H1 (cell line): ENCODE data around the gene TUBB2B. TPM values are rescaled to one million over a fixed set of nuclear protein-coding genes. Genes with fewer than 3 reads are reported as not detected.

ENCODE experiments used
- ASH2L ChIP-seq: fragments of 200-600, 300-600 bp; sonication (generic); IDR thresholded peaks from one replicate; pipeline ENCODE4 v1.7.1; 2017; ENCODE audit warnings: low read length
- BRCA1 ChIP-seq: IDR thresholded peaks from 2 replicates; pipeline ENCODE4 v1.6.1; 2012; ENCODE audit warnings: low read depth, low read length, improper control_type of control experiment
- CEBPB ChIP-seq: IDR thresholded peaks from 2 replicates; pipeline ENCODE4 v1.6.1; 2012; ENCODE audit warnings: low read depth, low read length
- CHD1 ChIP-seq: IDR thresholded peaks from 2 replicates; pipeline ENCODE4 v1.6.1; 2012; ENCODE audit warnings: low read depth, low read length, improper control_type of control experiment
- CTBP2 ChIP-seq: IDR thresholded peaks from 2 replicates; pipeline ENCODE4 v1.7.0; 2011; ENCODE audit warnings: borderline replicate concordance, mild to moderate bottlenecking, moderate library complexity, mixed read lengths, low read length; ENCODE audit not compliant: insufficient read depth, insufficient read length
- EZH2 ChIP-seq: fragments of 200-600 bp; sonication (generic); IDR thresholded peaks from 2 replicates; pipeline ENCODE4 v1.7.1; 2012; ENCODE audit warnings: low read depth, mild to moderate bottlenecking, moderate library complexity, low read length, inconsistent platforms; ENCODE audit not compliant: severe bottlenecking
- FOSL1 ChIP-seq: IDR thresholded peaks from 2 replicates; pipeline ENCODE4 v1.6.1; 2011; ENCODE audit warnings: mild to moderate bottlenecking, low read depth, low read length, moderate library complexity; ENCODE audit not compliant: insufficient read depth
- GTF2F1 ChIP-seq: IDR thresholded peaks from 2 replicates; pipeline ENCODE4 v1.6.1; 2012; ENCODE audit warnings: low read depth, low read length, improper control_type of control experiment, borderline replicate concordance
- RFX5 ChIP-seq: IDR thresholded peaks from 2 replicates; pipeline ENCODE4 v1.6.1; 2011; ENCODE audit warnings: low read depth, low read length, improper control_type of control experiment, borderline replicate concordance
- RNF2 ChIP-seq: fragments of 200-900, 300-1000 bp; sonication (generic); IDR thresholded peaks from 2 replicates; pipeline ENCODE4 v1.7.1; 2016; ENCODE audit warnings: borderline replicate concordance, low read depth, mild to moderate bottlenecking, antibody characterized with exemption, low read length; ENCODE audit not compliant: poor library complexity, severe bottlenecking; ENCODE audit errors: missing control alignments
- SAP30 ChIP-seq: fragments of 300-600 bp; sonication (generic); IDR thresholded peaks from 2 replicates; pipeline ENCODE4 v1.7.1; 2012; ENCODE audit warnings: low read length, moderate library complexity, mild to moderate bottlenecking, inconsistent platforms; ENCODE audit not compliant: insufficient read depth, insufficient replicate concordance
- SIN3A ChIP-seq, 2 experiments: IDR thresholded peaks in 1 of 2; conservative IDR thresholded peaks in 1 of 2; 2 replicates each; pipeline ENCODE4 v1.6.1; 2011 to 2012; ENCODE audit warnings: low read length in 2 of 2, improper control_type of control experiment in 1 of 2, low read depth in 1 of 2, mild to moderate bottlenecking in 1 of 2
- SIRT6 ChIP-seq: IDR thresholded peaks from one replicate; pipeline ENCODE4 v1.7.1; 2012; ENCODE audit warnings: low read length, inconsistent platforms
- SRF ChIP-seq: IDR thresholded peaks from 2 replicates; pipeline ENCODE4 v1.6.1; 2011; ENCODE audit warnings: mild to moderate bottlenecking, low read depth, low read length, moderate library complexity
- TAF1 ChIP-seq: IDR thresholded peaks from 2 replicates; pipeline ENCODE4 v1.6.1; 2011; ENCODE audit warnings: mild to moderate bottlenecking, low read depth, low read length
- TAF7 ChIP-seq: optimal IDR thresholded peaks from 2 replicates; pipeline ENCODE3; 2011; ENCODE audit warnings: low read depth, mild to moderate bottlenecking, inconsistent platforms, low read length, moderate library complexity, borderline replicate concordance
- TEAD4 ChIP-seq: IDR thresholded peaks from 2 replicates; pipeline ENCODE4 v1.6.1; 2012; ENCODE audit warnings: low read depth, low read length, inconsistent platforms, mixed read lengths
- polyA plus RNA-seq, 7 experiments: library from polyadenylated mRNA; depleted of rRNA in 3 of 7; stranded (reverse) in 5 of 7; unstranded in 2 of 7; fragments of >200 nt in 5 of 7; fragments of 200-250 nt in 2 of 7; gene quantifications; 1 replicate in 5 of 7; 2 replicates in 1 of 7; 4 replicates in 1 of 7; pipeline versions ENCODE4 v1.2.1 to v1.2.3, GENCODE V29; 2011 to 2013; ENCODE audit warnings: missing spikeins in 2 of 7, mixed read lengths in 2 of 7
- total RNA-seq: library from RNA; stranded (reverse); fragmentation: NEBNext Ultra II Directional; extraction: Animal tissue kit (Norgen Biotek cat#: 25700); gene quantifications from 2 replicates; pipeline ENCODE4 v1.2.1, GENCODE V29; 2021
- TF ChIP-seq, protein P1 (sequence below): IDR thresholded peaks from 2 replicates; pipeline ENCODE4 v1.6.1; 2012; ENCODE audit warnings: inconsistent platforms
- TF ChIP-seq, protein P2 (sequence below), 3 experiments: IDR thresholded peaks; 1 replicate in 2 of 3; 2 replicates in 1 of 3; pipeline versions ENCODE4 v1.5.1 to v1.6.1; 2011; ENCODE audit warnings: low read length in 3 of 3, mild to moderate bottlenecking in 3 of 3, inconsistent platforms in 2 of 3, low read depth in 1 of 3, moderate library complexity in 1 of 3; ENCODE audit not compliant: insufficient read depth in 1 of 3; ENCODE audit errors: control extremely low read depth in 1 of 3
- TF ChIP-seq, protein P3 (sequence below): IDR thresholded peaks from 2 replicates; pipeline ENCODE4 v1.6.1; 2011; ENCODE audit warnings: low read depth, mild to moderate bottlenecking, low read length; ENCODE audit not compliant: insufficient read depth

TUBB2B gene
- total and polyA plus RNA-seq, 2 of the 8 experiments (the other 6 are each of a cell fraction or from before 2014, with no cell fraction given): 612 to 722 TPM

DNA sequence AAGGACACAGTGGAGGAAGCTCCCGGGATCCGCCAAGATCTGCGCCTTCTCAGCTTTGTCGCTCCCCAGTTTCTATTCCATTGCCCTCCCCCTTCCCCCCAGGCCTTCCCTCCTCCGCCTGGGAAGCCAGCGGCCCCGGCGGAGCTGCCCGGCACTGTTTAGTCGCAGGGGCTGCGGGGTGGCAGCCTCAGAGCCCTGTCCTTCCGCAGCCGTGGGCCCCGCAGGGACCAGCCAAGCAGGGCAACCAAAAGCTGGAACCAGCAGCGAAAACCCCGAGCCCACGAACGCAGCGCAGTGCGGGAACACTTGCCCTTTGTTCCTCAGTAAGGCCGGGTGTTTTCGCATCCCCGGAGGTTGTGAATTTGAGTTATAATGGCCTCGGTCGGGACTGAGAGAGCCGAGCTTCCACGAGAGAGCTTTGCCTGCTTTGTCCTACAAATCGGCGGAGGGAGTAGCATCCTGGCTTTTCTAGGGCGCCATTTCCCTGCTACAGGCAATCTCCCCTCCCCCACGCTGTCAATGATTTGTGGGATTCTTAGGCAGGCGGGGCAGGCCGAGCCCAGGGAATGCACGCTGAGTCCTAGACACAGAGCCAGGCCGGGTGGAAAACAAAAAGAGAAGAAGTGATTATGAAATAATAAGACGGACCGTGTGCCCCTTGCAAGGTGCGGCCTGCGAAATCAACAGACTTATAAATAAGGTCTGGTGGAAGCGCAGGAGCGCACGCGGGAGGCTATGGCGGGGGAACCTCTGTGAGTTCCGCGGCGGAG, 4.0 kb upstream of the TUBB2B start (continued):
- TF ChIP-seq TEAD4 (peak; percentile 60; the same call in 1 of the 2 replicates), SIN3A (conservative IDR thresholded peaks at IDR 0.05 in 1 of 2, IDR thresholded peaks at IDR 0.05 in 1 of 2; ENCODE audit: low read depth in 1 of 2, low read length in 2 of 2) (peak; percentile 56 to 85; a peak in 1 of 4 replicates), RNF2 (no peak), SAP30 (no peak), TAF1 (peak; percentile 75), GTF2F1 (no peak), BRCA1 (no peak), FOSL1 (no peak), RFX5 (no peak), EZH2 (no peak), CEBPB (no peak), SIRT6 (no peak), CTBP2 (peak; percentile 83), TAF7 (peak; percentile 18), ASH2L (peak; percentile 78), SRF (no peak), CHD1 (peak; percentile 58; the same call in 1 of the 2 replicates)
- TF ChIP-seq, protein P1, sequence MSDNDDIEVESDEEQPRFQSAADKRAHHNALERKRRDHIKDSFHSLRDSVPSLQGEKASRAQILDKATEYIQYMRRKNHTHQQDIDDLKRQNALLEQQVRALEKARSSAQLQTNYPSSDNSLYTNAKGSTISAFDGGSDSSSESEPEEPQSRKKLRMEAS: peak; percentile 65
- TF ChIP-seq, protein P2, sequence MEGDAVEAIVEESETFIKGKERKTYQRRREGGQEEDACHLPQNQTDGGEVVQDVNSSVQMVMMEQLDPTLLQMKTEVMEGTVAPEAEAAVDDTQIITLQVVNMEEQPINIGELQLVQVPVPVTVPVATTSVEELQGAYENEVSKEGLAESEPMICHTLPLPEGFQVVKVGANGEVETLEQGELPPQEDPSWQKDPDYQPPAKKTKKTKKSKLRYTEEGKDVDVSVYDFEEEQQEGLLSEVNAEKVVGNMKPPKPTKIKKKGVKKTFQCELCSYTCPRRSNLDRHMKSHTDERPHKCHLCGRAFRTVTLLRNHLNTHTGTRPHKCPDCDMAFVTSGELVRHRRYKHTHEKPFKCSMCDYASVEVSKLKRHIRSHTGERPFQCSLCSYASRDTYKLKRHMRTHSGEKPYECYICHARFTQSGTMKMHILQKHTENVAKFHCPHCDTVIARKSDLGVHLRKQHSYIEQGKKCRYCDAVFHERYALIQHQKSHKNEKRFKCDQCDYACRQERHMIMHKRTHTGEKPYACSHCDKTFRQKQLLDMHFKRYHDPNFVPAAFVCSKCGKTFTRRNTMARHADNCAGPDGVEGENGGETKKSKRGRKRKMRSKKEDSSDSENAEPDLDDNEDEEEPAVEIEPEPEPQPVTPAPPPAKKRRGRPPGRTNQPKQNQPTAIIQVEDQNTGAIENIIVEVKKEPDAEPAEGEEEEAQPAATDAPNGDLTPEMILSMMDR (IDR thresholded peaks at IDR 0.05; ENCODE audit: control extremely low read depth in 1 of 3, insufficient read depth in 1 of 3, low read depth in 1 of 3, low read length in 3 of 3): no peak
- TF ChIP-seq, protein P3, sequence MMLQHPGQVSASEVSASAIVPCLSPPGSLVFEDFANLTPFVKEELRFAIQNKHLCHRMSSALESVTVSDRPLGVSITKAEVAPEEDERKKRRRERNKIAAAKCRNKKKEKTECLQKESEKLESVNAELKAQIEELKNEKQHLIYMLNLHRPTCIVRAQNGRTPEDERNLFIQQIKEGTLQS: no peak
